RWPE1 (cell line): ENCODE results near the gene RBM41.
"Not testable (repeated sequence)": the region's sequence is repeated elsewhere in the genome, so short reads cannot be mapped to it uniquely, and the experiment has no call there.

ENCODE experiments used
- CTCF ChIA-PET: fragments of 350-600 bp; sonication (Branson Sonifier 250); formaldehyde crosslinking; extraction: SDS; loops from one replicate; lab custom pipeline; 2021; lab: Yijun Ruan, JAX
- POLR2A ChIA-PET: fragments of 400-600 bp; formaldehyde crosslinking; extraction: SDS; loops from one replicate; lab custom pipeline; 2020; ENCODE audit warnings: antibody characterized with exemption; ENCODE audit not compliant: low non-redundant PET; lab: Yijun Ruan, JAX
- DNase-seq: peaks from one replicate; pipeline ENCODE4 v3.0.0; 2012; ENCODE audit warnings: low spot score
- H3K27ac ChIP-seq: fragments of 450-650 bp; 2 replicates; pipeline ENCODE4 v1.5.1; 2017
- TF ChIP-seq, protein P1 (sequence below): fragments of 450-650 bp; conservative IDR thresholded peaks from 2 replicates; pipeline ENCODE4 v1.5.1; 2017; ENCODE audit warnings: low read depth, mild to moderate bottlenecking

Gene RBM41

GRCh38 chrX:107117993-107118321 lies 665 bp downstream of the RBM41 start:
- CTCF ChIA-PET: no interaction called here
- POLR2A ChIA-PET: no interaction called here

GRCh38 chrX:107107459-107107858 lies 11.2 kb downstream of the RBM41 start:
- TF ChIP-seq, protein P1, sequence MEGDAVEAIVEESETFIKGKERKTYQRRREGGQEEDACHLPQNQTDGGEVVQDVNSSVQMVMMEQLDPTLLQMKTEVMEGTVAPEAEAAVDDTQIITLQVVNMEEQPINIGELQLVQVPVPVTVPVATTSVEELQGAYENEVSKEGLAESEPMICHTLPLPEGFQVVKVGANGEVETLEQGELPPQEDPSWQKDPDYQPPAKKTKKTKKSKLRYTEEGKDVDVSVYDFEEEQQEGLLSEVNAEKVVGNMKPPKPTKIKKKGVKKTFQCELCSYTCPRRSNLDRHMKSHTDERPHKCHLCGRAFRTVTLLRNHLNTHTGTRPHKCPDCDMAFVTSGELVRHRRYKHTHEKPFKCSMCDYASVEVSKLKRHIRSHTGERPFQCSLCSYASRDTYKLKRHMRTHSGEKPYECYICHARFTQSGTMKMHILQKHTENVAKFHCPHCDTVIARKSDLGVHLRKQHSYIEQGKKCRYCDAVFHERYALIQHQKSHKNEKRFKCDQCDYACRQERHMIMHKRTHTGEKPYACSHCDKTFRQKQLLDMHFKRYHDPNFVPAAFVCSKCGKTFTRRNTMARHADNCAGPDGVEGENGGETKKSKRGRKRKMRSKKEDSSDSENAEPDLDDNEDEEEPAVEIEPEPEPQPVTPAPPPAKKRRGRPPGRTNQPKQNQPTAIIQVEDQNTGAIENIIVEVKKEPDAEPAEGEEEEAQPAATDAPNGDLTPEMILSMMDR: no peak
- no peak overlapping the region for H3K27ac ChIP-seq
- ChIA-PET POLR2A (no interaction called here), CTCF (no interaction called here)
- DNase-seq: no peak

More at GRCh38 chrX:107117993-107118321, 665 bp downstream of the RBM41 start:
- TF ChIP-seq, protein P1: no peak
- no peak for DNase-seq
- H3K27ac ChIP-seq: peak overlapping the region; percentile 73

DNA sequence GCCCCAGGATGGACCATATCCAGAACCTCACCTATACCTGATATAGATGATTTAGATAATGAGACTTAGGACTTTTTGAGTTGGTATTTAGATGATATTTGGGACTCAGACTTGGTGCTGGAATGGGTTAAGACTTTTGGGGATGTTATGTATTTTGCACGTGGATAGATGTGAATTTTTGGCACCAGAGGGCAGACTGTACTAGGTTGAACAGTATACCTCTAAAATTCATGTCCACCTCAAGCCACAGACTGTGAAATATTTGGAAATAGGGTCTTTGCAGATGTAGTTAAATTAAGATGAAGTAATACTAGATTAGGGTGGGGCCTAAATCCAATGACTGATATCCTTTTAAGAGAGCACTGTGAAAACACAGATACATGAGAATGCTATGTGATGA lies 15.6 kb downstream of the RBM41 start:
- ChIA-PET POLR2A (no interaction called here), CTCF (no interaction called here)
- H3K27ac ChIP-seq: no peak overlapping the region
- TF ChIP-seq, protein P1: no peak
- no peak for DNase-seq

DNA sequence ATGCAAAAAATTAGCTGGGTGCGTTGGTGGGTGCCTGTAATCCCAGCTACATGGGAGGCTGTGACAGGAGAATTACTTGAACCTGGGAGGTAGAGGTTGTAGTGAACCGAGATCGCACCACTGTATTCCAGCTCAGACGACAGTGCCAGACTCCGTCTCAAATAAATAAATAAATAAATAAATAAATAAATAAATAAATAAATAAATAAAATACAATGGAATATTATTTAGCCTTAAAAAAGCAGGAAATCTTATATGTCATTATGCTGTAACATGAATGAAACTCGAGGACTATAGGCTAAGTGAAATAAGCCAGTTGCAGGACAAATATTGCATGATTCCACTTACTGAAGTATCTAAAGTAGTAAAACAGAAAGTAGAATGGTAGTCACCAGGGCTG lies 42.5 kb downstream of the RBM41 start:
- TF ChIP-seq, protein P1: no peak
- ChIA-PET CTCF (no interaction called here), POLR2A (no interaction called here)
- H3K27ac ChIP-seq: no peak overlapping the region
- DNase-seq: no peak

- CTCF ChIA-PET, DNase-seq, H3K27ac ChIP-seq, POLR2A ChIA-PET: not testable (repeated sequence)
Observed at GRCh38 chrX:107057731-107058130, 60.9 kb downstream of the RBM41 start.

DNA sequence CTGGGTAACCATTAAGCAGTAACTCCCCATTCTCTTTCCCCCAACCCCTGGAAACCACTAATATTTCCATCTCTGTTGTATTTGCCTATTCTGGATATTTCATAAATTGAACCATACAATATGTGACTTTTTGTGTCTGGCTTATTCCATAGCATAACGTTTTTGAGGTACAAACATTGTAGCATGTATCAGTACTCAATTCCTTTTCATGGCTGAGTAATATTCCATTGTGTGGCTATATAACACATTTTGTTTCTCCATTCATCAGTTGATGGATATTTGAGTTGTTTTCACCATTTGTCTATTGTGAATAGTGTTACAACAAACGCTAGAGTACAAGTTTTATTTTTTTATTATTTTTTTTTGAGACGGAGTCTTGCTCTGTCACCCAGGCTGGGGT lies 63.6 kb downstream of the RBM41 start:
- no peak for DNase-seq
- TF ChIP-seq, protein P1: no peak
- CTCF ChIA-PET: no interaction called here
- H3K27ac ChIP-seq: no peak overlapping the region
- POLR2A ChIA-PET: no interaction called here

GRCh38 chrX:107050195-107050709 lies 68.4 kb downstream of the RBM41 start:
- no peak for DNase-seq
- no peak overlapping the region for H3K27ac ChIP-seq
- ChIA-PET POLR2A (no interaction called here), CTCF (no interaction called here)
- TF ChIP-seq, protein P1: no peak
